NCI-H460 (cell line): ENCODE data around the gene PAPPA. TPM values are rescaled to one million over a fixed set of nuclear protein-coding genes. Genes with fewer than 3 reads are reported as not detected.

Experiments
- DNase-seq: peaks from one replicate; pipeline ENCODE4 v3.0.0-alpha.2; 2016; ENCODE audit warnings: low read depth; ENCODE audit errors: extremely low read depth
- total RNA-seq: library from RNA; depleted of rRNA; stranded (reverse); fragments of >200 nt; shearing (Covaris generic); gene quantifications from 2 replicates; pipeline ENCODE4 v1.2.3, GENCODE V29; 2014

PAPPA gene
- total RNA-seq, 1 experiment from 2014 or later = 43.5 TPM

DNA sequence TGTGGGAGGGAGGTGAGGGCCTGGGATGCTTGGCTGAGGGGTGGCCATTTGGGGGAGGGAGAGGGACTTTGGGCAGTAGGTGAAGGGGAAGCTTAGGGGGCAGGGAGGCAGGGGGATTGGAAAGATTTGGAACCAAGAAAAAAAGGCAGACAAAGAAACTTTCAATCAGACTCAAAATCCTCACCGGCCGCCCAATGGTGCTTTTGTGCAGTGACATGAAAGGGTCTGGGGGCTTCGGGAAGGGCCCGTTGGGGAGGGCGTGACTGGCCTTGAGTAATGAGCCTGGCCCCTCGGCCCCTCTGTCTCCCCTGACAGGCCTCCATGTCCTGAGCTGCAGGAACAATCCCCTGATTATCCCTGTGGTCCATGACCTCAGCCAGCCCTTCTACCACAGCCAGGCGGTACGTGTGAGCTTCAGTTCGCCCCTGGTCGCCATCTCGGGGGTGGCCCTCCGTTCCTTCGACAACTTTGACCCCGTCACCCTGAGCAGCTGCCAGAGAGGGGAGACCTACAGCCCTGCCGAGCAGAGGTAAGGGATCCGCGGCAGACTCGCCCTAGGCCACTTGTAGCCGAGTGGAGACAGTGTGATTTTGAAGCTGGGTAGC, 181.1 kb downstream of the PAPPA start:
- DNase-seq = no peak

DNA sequence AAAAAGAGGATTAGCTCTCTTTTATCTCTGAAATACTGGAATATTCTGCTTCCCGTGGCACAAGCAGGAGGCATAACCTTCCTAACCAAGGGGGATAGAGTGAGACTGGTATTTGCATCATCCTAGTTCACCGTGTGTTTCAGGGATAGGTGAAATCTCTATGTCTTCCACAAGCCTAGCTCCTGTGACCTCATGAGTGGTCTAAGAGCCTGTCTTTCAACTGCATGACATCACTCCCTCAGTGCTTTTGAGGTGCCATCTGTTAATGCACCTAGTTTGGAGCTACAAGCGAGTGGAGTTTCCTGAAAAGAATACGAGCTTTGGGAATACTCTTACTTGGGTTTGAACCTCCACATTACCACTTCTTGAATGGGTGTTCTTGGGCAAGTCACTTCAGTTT, 181.8 kb downstream of the PAPPA start:
- no peak for DNase-seq

DNA sequence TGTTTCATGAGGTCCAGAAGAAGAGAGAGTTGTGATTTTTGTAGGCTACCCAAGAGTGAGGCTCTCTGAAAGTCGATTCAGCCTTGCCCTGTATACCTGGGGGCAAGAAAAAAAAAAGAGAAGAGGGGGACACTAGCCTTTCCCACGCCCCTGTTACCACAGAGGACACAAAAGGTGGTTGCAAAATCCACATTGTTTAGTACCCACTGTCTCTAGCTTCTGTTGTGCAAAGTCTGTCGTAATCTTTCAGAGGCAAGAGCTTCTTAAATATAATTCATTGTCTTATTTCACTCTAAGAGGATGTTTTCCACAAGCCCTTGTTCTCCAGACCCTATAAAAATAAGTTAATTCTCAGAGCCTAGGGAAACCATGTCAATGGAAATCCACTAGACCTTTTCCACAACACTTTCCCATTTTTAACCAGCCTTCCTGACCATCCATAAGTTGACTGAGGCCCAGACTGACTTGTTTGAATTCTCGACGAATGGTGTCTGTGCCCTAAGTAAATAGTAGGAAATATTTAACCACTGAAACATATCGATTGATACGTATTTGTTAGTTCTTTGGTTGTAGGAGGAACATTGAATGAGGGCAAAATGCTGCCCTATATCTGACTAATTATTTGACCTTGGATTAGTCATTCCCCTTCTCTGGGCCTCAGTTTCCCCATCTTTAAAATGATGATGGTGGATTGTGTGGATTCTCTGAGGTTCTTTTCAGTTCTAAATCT, 182.7 kb downstream of the PAPPA start:
- DNase-seq = no peak

DNA sequence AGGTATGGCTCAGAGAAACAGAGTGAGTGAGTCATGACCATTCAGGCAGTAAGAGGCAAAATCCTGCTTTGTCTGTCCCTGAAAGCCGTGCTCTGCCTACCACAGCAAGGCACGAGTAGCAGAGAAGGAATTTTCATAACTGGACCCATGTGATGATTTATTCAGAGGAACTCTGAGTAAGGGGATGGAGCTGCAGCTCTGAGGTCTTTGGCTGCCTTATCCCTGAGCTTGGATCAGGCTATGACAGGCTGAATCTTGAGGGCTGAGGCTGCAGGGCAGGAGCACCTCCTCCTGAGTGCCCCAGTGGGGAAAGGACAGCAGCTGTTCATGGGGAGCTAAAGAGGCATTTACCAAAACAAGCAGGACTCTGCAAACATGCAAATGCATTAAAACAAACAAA, 183.4 kb downstream of the PAPPA start:
- DNase-seq = no peak

DNA sequence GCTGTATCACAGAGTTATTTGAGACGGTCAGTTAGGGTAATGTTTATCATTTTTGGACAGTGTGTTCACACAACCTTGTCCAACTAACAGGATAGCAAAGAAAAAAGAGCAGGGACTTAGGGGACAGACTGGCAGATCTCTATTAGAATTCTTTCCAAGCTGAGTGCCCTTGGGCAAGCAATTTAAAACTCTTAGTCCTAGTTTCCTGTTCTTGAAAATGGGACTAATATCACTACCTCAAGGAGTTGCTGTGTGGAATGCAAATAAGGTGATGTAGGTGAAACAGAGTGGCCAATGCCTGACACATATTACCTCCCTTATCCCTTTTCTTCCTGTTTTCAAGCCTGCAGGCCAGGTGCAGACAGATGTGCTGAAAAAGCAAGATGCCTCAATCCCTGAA, 186.7 kb downstream of the PAPPA start:
- no peak for DNase-seq

DNA sequence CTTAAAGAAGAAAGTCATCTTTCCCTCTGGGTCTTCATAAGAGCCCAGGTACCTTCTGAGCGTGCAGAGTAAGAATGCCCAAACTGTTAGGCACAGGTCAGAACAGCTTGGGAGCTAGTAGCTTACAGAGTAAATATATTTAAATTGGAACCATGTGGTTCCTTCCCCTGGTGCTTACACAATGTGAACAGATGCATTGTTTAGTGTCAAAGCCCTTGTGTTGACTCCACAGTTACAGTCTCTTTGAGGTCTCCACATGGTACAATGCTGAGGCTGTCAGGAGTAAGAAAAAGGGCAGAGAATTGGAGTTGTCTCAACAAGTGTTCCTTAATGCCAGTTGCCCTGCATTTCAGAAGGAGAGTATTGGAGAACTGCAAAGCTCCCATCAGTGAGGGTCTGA, 188.5 kb downstream of the PAPPA start:
- no peak for DNase-seq

DNA sequence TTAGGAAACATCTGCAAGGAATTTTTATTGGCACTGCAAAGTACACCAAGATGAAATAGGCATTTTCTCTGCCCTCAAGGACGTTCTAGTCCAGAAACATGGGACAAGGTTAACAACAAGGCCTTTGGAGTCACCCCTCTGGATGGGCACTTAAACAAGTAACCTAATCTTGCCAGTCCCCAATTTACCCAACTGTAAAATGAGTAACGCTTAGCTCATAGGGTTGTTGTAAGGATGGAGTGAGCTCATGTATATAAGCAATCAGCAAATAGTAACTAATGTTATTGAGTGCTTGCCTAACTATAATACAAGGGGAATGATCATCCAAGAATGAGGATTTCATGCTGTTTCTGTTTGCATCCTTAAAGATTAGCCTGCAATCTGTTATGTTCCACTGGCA, 189.3 kb downstream of the PAPPA start:
- no peak for DNase-seq

DNA sequence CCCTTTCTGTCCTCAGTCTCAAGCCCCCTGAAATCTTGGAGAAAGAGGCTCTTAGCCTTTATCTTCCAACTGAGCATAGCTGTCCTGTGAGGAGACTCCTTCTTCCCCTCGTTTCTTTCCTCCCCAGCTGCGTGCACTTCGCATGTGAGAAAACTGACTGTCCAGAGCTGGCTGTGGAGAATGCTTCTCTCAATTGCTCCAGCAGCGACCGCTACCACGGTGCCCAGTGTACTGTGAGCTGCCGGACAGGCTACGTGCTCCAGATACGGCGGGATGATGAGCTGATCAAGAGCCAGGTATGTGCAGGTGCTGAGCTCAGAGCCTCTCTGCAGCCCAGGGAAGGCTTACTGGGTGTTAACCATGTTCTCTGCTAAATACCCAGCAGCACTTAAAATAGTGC, 190.8 kb downstream of the PAPPA start:
- no peak for DNase-seq

DNA sequence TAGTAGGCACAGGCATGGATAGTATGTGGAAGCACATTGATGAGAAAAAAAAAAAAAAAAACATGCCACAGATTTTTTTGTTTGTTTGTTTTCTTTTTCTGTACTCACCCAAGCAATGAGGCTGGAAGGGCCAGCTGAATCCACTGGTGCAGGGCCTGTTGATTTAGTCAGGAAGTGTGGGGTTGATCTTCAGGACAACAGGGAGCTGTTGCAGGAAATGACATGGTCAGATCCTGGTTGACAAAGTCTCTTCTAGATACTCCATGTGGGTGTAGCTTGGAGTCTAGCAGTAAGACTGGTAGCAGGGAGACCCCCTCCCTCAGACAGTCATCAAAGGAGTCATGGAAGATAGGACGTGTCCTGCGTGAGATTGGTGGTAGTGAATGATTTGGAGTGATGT, 191.8 kb downstream of the PAPPA start:
- no peak for DNase-seq

DNA sequence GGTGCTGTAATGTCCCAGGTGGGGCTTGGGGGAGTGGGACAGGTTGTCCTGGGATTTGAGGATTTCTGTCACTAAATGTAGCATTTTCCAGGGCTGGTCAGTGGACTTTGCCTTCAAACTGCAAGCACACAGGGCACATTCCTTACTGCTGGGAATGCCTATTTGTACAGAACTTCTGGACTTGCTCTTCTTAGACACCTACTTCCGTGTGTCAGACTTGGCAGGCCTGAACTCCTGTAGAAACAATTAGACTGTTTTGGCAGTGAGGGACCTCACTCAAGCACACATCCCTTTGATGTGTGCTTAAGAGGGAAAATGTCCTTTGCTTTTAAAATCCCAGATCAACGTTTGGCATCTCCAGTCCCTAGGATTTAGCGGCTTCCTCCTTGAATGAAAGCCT, 192.2 kb downstream of the PAPPA start:
- DNase-seq = no peak

DNA sequence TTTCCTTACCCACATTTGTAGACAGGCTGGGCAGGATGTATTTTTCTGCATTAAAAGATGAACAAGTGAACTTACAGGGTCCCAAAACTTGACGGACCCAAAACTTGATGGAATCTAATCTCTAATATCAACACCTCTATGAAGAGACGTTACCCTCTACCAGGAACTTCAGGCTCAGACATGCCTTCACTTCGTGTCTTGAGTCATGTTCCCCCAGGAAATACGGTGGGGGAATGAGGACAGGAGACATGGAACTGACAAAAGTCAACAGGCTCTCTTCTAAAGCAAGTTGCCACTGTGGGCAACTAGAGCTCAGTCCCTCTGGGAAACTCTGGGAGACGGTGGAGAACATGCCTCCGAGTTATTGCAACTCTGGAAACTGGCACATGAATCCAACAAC, 196.1 kb downstream of the PAPPA start:
- DNase-seq = no peak

DNA sequence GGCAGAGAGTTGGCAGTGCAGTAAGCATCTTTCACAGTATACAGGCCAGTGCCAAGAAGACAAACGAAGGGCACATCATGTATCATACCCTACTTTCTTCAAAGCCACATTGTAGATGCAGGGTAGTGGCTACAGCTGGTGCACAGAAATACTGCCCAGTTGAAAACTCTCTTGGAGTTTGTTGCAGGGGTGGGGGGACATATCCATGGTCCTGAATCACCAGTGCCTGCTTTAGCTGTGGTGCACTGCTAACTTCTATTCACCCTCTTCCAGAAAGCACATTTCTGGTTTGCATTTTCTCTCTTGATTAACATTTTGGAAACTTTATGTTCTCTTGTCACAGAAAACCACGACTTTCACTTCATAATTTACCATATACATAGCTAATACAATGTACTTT, 196.6 kb downstream of the PAPPA start:
- no peak for DNase-seq

DNA sequence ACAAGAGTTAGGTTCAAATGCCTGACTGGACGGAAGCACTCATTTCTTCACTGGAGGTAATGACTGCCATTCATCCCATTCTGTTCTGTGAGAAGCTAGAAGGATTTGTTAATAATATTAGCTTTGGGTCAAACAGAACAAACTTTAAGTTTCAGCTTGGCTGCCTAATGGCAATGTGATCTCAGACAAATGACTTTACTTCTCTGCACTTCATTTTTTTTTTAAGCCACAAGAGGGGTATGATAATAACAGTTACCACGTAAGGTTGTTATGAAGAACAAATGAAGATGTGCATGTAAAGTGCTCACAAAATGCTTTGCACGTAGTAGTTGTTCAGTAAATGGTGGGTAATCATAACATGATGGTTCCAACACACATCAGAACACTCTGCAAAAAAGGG, 199.4 kb downstream of the PAPPA start:
- DNase-seq = no peak

DNA sequence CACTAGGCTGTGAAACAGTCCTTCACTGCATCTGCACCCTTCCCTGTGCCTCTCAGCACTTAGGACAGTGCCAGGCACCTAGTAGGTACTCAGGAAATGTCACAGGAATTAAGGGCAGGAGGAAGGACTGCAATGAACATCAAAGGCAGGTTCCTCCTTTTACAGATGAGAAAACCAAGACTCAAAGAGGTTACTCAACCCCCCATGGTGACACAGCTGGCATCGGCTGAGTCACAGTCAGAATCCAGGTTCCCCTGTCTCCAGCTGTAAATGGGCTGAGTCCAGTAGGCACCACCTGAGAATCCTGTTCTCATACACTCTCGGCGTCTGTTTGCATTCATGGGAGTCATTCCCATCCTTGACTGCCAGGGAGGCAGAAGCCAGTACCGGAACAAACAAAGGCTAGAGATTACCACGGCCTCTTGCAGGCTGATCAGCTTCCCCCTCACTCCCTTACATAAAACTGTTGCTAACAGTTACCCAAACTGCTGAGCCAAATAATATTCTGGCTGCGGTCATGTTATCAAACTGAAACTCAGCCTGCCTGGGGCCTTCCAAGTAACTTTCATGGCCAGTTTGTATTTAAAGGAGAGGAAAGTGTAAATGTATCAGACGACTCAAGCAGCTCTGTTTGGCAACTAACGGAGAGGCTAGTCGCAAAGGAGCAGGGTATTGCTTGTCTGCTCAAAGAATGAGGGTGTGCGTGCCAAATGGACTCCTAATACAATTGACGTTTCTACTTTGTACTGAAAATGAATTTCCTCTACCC, 201.7 kb downstream of the PAPPA start:
- no peak for DNase-seq

DNA sequence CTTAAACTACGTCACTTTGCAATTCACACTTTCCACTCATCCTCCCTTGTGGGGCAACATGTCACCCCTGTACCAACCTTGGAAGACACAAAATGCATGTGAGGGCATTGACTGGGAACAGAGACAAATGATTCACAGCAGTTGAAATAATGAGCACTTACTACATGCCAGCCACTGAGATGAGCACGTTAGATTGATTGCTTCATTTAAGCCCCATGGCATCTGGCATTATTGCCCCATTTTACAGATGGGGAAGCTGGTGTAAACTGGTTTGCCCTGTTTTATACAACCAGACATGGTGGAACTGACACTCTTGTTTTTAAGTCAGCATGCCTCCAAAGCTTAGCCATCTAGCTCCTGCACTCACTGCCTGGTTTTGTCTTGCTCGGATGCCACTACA, 204.7 kb downstream of the PAPPA start:
- DNase-seq = no peak

DNA sequence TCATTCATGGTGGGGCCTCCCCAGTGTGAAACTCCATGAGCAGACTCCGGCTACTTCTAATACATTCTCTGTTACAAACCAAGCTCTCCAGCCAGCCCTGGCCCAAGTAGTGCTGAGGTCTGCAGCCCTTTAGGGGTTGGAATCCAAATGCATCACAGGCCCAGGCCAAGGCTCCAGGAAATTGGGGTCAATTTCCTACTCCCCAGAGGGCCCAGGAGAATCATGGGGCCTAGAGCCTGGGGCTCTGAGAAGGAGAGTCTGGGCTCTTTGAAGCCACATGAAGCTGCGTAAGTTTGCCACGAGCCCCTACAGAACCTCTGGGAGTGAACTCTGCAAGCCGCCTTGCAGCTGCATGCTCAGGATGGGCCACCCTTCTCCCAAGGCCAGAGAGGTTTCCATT, 206.4 kb downstream of the PAPPA start:
- no peak for DNase-seq

DNA sequence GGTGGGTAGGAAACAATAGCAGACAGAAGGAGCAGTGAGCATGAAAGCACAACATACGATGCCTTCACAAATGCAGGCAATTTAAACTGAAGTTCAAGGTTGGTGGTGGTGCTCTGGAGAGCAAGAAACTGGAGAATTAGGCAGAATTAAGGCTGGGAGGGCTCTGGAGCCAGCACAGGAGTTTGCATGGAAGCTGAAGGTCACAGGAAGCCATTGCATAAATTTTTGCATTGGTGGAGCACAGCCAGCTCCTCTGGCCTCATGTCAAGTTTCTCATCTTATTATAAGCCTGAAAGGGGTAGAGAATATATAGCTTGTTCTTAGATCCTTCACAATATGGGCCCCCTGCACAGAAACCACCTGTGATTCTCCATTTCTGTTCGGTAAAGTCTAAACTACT, 207.4 kb downstream of the PAPPA start:
- no peak for DNase-seq

DNA sequence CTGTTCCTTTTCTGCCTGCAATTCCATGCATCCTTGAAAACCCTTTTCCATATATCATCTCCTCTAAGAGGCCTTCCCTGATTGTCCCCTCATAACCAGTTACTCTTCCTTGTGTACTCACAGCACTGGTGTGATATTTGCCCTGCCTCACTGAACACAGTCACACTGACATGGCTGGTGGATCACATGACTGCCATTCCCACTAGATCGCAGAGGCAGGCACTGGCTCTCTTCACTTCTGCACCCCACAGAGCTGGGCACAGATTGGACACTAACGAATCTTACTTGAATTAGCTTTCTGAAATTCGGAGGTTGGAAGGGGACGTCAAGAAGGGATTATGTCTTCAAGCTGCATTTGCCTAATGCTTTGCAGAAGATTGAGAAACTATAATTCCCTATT, 208.0 kb downstream of the PAPPA start:
- no peak for DNase-seq

DNA sequence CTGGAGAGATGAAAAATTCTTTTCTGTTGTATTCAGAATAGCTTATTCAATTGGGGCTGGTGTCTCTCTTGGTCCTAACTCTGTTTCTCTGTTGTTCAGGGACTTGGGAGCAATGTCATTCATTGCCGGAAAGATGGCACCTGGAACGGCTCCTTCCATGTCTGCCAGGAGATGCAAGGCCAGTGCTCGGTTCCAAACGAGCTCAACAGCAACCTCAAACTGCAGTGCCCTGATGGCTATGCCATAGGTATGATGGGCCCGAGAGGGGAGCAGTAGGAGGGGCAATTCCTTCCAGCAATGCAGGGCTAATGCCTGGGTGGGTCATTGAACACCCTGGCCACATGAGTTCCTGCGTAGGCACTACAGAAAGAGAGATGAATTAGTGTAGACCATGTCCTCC, 208.9 kb downstream of the PAPPA start:
- no peak for DNase-seq

DNA sequence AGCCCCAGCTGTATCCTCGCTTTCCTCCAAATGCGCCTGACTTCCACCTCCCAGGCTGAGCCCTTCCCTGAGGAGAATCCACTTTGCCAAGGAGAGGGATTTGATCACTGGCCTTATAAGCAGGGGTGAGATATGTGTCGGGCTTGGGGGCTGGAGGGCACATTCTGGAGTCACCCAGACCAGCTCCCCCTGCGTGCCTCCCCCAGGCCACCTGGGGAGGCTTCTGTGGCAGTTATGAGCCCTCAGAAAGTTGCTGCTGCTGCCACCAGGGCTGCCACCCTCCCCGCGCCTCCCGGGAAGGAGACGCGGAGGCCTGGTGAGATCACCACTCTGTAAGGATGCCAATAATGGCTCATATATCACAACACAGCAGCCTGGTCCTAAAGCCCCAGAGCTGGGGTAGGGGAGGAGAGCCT, 211.5 kb downstream of the PAPPA start:
- no peak for DNase-seq

DNA sequence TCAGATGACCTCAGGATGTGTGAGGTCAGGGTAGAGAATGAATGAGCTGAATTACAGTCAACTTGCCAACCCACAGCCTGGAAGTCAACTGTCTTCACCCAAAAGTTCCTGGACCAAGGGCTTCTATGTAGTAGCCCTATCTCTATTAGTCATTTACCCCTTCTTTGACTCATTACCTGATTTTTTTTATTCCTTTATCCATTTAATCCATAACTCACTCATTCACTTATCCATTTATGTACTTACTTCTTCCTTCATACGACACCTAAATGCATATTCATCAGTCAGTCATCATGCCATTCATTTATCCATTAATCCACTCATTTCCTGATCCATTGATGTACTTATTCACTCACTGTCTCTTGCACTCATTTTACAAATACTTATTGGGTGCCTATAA, 212.7 kb downstream of the PAPPA start:
- DNase-seq = no peak

DNA sequence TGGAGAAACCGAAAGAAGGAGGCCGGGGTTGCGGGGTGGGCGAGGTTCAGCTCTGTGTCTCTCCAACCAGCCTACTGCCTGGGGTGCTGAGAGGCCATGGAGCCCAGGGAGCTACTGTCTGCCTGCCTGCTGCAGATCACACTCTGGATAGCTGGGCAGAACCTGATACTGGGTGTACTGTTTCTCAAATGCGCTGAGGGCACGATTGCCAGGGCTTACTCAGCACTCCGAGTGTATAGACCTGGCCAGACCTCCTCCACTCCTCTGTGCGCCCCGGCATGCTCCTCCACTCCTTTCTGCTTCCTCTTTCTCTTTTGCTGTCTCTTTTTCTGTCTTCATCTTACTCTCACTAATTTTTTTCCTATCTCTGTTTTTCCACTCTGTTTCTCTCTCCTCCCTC, 215.1 kb downstream of the PAPPA start:
- no peak for DNase-seq
